GM15510 (cell line): ENCODE data around the gene INTS7.

Experiments used
- POLR2A ChIP-seq: IDR thresholded peaks from 3 replicates; pipeline ENCODE4 v1.6.1; 2011; ENCODE audit warnings: borderline replicate concordance; ENCODE audit not compliant: insufficient read length; ENCODE audit errors: extremely low read depth

INTS7 gene

DNA sequence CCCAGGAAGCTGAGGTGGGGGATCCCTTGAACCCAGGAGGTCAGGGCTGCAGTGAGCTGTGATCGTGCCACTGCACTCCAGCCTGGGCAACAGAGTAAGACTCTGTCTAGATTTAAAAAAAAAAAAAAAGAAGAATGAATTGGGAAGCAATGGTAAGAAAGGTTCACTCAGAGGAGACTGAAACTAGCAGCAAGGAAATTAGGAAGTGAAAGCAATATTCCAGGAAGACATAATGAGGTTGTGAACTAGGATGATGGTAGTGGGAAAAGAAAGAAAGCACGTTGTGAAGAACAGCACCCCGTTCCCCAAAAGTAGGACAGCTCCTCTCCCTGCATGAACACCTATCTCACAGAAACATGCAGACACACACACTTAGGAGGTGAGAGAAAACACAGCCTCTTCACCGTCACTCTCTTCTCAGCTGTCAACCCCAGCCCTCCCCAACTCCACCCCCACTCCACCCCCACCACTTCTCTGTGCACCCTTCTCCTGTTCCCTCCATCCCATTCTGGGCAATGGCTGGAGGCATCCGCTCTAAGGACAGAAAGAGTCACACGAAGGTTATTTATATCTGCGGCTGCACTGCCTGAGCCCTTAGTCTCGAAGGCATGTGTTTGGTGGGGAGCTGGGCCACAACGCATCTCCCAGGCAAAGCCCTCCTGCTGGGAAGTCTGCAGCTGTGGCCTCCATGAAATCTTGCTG is 103.0 kb downstream of the INTS7 start:
- TF ChIP-seq POLR2A = no peak

DNA sequence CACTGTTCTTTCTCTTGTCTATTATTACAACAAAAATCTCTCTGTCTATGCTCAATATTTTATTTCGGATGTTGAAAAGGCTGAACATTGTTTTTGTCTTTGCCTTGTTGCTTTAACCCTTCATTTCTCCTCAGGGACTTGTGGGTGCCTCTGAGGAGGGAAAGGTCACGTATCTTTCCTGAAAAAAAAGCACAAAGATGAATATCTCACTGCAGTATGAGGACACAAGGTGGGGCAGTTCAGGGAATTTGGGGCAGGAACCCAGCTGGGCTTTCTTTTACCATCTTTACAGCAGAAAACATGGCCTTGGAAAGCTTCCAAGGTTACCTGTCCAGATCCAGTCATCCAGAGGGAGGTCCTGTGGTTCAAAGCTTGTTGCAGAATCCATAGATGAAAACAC is 105.7 kb downstream of the INTS7 start:
- TF ChIP-seq POLR2A = no peak

GRCh38 chr1:211928993-211929637 is 106.2 kb downstream of the INTS7 start:
- TF ChIP-seq POLR2A = no peak

GRCh38 chr1:211928290-211928801 is 107.0 kb downstream of the INTS7 start:
- no peak for TF ChIP-seq POLR2A

DNA sequence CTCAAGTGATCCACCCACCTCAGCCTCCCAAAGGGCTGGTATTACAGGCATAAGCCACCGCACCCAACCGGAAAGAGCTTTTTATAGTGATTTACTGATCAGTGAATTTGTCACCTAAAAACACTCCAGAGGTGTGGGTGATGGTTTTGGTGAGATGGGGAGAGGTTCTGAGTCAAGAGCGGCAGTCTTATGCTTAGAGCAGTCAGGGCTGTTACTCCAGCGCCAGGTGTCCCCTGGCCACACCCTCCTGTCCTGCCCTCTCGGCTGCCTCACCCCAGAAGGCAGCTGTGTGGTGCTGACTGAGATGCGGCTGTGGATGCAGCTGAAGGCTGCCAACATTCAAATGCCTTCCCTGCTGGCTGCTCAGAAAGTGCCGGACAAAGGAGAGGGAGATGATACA is 110.3 kb downstream of the INTS7 start:
- no peak for TF ChIP-seq POLR2A

DNA sequence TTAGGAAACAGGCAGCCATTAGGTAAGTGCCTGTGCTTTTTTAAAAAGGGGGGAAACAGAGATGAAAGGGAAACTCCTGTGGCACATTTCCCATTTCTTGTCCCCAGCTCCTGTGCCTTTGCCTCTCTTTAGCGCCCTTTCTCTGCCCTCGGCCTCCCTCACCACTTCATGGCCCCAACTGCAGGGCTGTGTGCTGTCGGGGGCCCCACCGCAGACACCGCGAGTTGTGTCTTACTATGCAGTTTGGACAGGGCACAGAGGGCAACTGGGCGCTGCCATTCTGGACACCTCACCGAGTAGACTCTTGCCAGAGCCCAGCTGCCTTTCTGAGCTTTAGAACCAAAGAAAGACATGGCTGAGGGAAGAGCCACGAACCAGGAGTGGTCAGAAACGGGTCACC is 111.1 kb downstream of the INTS7 start:
- no peak for TF ChIP-seq POLR2A

- no peak for TF ChIP-seq POLR2A
Observed at GRCh38 chr1:211923095-211923494, 112.3 kb downstream of the INTS7 start.

DNA sequence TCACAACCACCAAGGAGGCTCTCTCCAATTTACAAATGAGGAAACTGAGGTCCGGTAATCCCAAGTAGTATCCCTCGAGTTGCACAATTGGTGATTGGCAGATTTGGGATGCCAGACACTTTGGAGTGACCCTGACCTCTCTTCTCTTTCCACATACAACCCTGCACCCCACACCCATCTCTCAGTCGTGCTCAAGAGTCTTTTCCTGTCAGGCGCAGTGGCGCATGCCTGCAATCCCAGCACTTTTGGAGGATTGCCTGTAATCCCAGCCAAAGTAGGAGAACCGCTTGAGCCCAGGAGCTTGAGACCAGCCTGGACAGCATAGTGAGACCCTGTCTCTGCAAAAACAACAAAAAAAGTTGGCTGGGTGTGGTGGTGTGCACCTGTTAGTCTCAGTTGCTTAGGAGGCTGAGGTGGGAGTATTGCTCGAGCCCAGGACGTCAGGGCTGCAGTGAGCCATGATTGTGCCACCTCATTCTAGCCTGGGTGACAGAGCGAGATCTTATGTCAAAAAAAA is 113.7 kb downstream of the INTS7 start:
- no peak for TF ChIP-seq POLR2A

DNA sequence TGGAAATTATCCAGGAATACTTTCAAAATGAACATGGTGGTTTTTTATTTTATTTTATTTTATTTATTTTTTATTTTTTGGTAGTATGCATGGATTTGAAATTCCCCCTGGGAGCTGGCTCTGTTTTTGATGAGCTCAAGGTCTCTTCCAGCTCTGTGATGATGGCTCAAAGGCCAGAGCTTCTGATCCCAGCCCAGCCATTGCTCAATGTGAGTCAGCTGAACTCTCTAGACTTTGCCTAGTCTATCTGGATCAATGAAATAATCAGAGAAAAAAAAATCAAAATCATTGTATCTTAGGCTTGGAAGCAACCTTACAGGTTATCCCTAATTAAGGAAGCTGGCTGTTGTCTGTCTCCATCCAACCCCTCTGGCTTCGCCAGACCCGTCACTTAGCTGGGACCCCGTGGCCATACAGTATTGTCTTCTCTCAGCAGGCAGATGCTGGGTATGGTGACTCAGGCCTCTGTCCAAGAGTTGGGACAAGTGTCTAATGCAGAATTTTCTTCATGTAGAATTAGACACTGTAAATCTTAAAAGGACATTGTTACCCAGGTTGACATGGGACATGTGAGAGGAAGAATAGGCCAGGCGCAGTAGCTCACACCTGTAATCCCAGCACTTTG is 114.6 kb downstream of the INTS7 start:
- TF ChIP-seq POLR2A = no peak

DNA sequence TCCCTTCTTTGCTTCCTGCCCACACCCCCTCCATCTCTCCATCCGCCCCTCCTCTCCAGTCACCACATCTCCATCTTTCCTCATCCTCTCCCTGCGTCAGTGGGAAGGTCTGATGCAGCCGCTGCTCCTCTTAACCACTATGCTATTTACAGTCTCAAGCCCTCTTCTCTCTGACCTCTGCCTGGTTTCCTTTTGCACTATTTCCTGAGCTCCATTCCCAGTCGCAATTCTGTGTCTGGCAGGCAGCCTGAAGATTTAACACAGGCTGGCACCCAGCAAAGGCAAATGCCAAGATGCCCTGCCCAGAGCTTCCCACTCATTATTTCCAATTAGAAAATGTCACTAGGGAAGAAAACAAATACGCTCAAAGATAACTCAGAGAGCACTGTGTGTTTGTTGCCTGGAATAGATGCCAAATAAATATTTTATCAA is 115.2 kb downstream of the INTS7 start:
- no peak for TF ChIP-seq POLR2A

GRCh38 chr1:211918843-211919414 is 116.4 kb downstream of the INTS7 start:
- TF ChIP-seq POLR2A = no peak

DNA sequence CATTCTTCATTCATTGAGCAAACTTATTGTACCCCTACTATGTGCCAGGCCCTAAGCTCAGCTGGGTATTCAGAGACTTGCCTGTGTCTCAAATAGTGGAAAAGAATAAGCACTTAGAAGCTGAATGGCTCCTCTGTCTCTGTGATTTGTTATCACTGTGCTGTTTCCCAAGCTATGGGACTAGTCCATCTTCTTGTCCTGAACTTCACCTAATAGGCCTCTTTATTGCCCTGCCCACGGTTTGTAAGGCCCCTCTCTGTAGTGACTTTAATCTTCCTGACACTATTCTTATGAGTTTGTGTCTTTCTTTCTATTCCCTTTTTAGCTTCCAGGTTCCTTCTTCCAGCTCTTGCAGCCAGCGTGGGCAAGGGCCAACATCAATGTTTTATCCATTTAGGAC is 119.4 kb downstream of the INTS7 start:
- no peak for TF ChIP-seq POLR2A

- no peak for TF ChIP-seq POLR2A
Observed at GRCh38 chr1:211912844-211913432, 122.4 kb downstream of the INTS7 start.

- TF ChIP-seq POLR2A = no peak
Observed at GRCh38 chr1:211912038-211912437, 123.3 kb downstream of the INTS7 start.
